Hepatic stellate cell (primary cell): ENCODE measurements around the gene PADI6.

Experiments used
- DNase-seq: peaks from one replicate; pipeline ENCODE4 v3.0.0; 2011; ENCODE audit warnings: low spot score

The PADI6 gene

GRCh38 chr1:17436380-17437174, 64.6 kb downstream of the PADI6 start:
- no peak for DNase-seq

GRCh38 chr1:17437260-17437579, 65.2 kb downstream of the PADI6 start:
- no peak for DNase-seq

GRCh38 chr1:17437580-17438317, 65.8 kb downstream of the PADI6 start:
- DNase-seq: peak; percentile 87

- DNase-seq: peak; percentile 67
Measured at GRCh38 chr1:17438318-17439249, 66.6 kb downstream of the PADI6 start.

GRCh38 chr1:17439250-17440073, 67.5 kb downstream of the PADI6 start, which contains the start of gene RCC2:
Gene RCC2 (minus strand): TSS chr1:17439677. CDS start chr1:17438514, 1,163 bp downstream.
- DNase-seq: peak; percentile 85

- no peak for DNase-seq
Measured at GRCh38 chr1:17440074-17440826, 68.3 kb downstream of the PADI6 start.

GRCh38 chr1:17440827-17441168, 68.8 kb downstream of the PADI6 start:
- no peak for DNase-seq

GRCh38 chr1:17441265-17441992, 69.4 kb downstream of the PADI6 start:
- DNase-seq: no peak

GRCh38 chr1:17441993-17442357, 70.0 kb downstream of the PADI6 start:
- DNase-seq: no peak

- DNase-seq: no peak
Measured at GRCh38 chr1:17442841-17443240, 70.8 kb downstream of the PADI6 start.

- DNase-seq: no peak
Measured at GRCh38 chr1:17447501-17447992, 75.6 kb downstream of the PADI6 start.
